Measurements from ENCODE around the gene BMP10.

DNA sequence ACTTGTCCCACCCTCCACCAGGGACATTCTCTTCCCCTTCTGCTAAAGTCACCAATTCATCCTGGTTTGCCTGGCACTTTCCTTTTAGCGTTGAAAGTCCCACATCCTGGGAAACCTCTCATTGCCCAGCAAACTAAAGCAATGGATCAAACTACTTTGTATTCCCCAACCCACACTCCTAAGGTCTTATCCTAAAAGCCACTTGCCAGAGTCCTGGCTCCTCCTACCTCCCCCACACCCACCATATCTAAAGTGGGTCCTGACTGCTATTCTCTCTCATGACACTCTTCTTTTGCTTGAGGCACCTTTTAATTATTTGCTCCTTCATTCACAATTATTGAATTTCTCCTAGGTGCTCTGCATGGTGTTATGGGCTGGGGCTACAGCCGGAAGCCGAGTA lies 40.9 kb upstream of the BMP10 start:
- TF ChIP-seq POLR2AphosphoS5 (IDR thresholded peaks at IDR 0.05; ENCODE audit: low read depth, low read length), result no peak
- TF ChIP-seq POLR2A (IDR thresholded peaks at IDR 0.05; ENCODE audit: low read depth, low read length), result no peak
- TF ChIP-seq POU2F2 (IDR thresholded peaks at IDR 0.05; ENCODE audit: low read depth, low read length), result no peak
- TF ChIP-seq TAF1 (IDR thresholded peaks at IDR 0.05; ENCODE audit: low read depth, low read length), result no peak
- no peak for TF ChIP-seq PAX5 (IDR thresholded peaks at IDR 0.05; ENCODE audit: insufficient read depth, low read length, severe bottlenecking)
